Measurements from ENCODE around the gene ZSCAN10. TPM values are rescaled to one million over a fixed set of nuclear protein-coding genes. Genes with fewer than 3 reads are reported as not detected.
"Not testable (repeated sequence)": the region's sequence is repeated elsewhere in the genome, so short reads cannot be mapped to it uniquely, and the experiment has no call there.

The ZSCAN10 gene
- total RNA-seq (2014; rRNA removed; shearing (Covaris generic); ENCODE audit: low replicate concordance): not detected in 2 replicates

DNA sequence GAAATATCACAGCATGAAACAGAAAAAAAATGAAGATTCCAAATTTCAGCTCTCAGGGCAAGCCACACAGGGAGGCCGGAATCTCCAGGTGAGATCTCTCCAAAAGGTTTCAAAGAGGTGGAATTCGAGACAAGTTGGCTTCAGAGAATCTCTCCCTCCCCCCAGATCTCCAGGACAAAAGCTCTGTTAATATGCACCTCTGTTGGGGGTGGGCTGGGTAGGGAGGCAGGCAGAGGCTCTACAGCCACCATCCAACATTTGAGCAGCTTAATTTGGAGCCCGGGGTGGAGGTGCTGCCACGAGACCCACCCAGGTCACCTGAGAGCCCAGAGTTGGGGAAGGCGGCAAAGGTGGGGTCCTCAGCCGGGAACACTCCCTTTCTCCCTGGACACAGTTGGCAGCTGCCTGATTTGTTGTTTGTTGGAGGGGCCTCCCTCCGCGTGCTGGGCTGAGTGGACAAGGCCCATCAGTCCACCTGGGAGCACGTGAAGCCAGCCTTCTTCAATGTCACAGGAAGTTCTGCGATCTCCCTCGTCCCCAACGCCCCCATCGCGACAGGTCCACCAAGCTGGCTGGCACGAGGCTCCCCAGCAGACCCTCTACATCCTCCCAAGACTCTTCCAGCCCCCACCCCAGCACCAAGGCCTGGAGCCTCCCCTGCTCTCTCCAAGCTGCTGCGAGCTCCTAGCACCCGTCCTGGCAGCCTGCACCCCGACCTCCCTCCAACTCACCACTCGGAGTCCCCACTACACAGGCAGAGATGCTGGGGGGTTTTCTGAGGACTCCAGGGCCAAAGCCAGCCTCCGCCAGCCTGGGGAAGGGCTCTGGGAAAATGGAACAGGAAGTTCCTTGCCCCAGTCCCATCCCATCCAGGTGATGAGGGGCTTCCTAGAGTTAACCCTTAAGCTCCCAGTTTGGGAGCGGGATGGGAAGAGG lies at the start of gene ZSCAN10:
Gene ZSCAN10 (minus strand): TSS at position 836 of the 936 bp plus-strand sequence. CDS start 6,357 bp downstream, outside the sequence.
- no peak for DNase-seq
- Histone ChIP-seq H3K36me3 (no peaks in the 10 kb centered on the region), H3K4me3 (no peak within 1 kb of the TSS), H3K27me3 (no peaks in the 10 kb centered on the region), H3K9me3 (no peaks in the 10 kb centered on the region)

DNA sequence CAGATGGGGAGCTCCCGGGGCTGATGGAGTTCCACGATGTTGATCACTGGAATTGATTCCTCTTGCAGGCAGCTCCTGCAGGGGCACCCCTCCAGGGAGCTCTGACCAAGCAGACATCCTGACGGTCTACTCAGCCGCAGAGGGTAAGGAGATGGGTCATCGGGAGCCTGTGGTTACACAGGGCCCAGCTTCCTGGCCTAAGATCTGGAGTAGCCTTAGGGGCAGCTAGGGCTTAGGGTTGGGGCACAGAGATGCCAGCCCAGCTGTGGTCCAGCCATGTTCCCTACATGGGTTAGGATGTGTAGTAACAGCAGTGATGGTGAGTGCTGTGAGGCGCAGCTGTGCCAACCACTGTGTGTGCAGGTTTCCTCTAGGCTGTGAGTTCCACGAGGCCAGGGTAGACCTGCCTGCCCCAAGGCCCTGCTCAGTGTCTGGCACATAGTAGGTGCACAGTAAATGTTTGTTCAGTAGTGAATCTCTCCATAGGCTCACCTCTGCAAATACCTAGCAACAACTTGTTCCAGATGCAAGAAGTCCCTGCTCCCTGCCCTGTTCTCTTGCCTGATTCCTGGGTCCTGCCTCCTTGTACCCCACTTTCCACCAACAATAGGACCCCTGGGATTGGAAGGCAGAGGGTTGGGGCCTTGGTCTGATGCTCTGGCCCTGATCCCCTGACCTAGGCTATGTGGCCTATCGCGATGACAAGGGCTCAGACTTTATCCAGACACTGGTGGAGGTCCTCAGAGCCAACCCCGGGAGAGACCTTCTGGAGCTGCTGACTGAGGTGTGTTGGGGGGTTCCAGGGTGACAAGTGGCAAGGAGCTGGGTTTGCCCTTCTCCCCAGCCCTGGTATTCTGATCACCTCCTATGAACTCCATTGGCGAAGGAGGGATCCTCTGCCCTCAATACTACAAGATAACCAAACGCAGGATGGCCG lies 49.4 kb upstream of the ZSCAN10 start:
- no peak for DNase-seq
- H3K27me3 ChIP-seq: no peaks in the 10 kb centered on the region

DNA sequence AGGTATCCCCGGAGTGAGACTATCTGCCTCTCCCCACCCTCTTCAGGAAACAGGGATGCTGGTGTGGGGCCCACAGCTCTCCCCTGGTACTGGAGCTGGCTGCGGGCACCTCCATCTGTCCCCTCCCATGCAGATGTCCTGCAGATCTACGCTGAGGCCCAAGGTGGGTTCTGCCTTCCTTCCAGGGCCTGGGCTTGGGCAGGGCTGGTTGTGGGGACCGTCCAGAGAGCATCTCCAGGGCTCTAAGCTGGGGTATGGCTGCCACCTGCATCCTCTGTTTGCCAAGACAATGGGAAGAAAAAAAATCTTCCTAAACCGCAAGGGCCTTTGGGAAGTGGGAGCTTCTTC lies 48.6 kb upstream of the ZSCAN10 start:
- Histone ChIP-seq H3K9me3 (no peaks in the 10 kb centered on the region), H3K36me3 (no peaks in the 10 kb centered on the region), H3K27me3 (no peaks in the 10 kb centered on the region), H3K4me3 (no peak overlapping the region)
- DNase-seq: no peak

More for the DNA sequence above, 49.4 kb upstream of the ZSCAN10 start:
- Histone ChIP-seq H3K4me3 (no peak overlapping the region), H3K9me3 (no peaks in the 10 kb centered on the region), H3K36me3 (no peaks in the 10 kb centered on the region)

DNA sequence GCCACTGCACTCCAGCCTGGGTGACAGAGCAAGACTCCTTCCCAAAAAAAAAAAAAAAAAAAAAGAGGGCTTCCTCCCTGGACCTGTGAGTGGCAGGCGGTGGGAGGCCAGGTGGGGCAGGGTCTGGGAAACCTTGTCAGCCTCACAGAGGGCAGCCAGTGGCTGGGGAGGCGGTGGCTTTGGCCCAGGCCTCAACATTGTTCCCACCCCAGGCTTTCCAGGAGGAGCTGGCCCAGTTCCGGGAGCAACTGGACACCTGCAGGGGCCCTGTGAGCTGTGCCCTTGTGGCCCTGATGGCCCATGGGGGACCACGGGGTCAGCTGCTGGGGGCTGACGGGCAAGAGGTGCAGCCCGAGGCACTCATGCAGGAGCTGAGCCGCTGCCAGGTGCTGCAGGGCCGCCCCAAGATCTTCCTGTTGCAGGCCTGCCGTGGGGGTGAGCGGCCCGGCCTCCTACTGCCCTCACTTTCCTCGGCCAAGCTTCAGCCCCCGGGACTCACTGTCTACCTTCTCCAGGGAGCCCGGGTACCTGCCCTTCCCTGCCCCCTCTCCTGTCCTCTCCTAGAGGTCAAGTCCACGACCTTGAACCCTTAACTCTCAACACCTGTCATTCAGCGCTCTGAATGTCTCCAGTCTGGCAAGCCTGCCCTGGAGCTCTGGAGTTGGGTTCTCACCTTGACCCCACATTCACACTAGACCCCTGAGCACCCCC lies 48.1 kb upstream of the ZSCAN10 start:
- H3K36me3 ChIP-seq: no peaks in the 10 kb centered on the region
- no peak overlapping the region for H3K4me3 ChIP-seq
- no peak for DNase-seq
- H3K9me3 ChIP-seq: no peaks in the 10 kb centered on the region
- no peaks in the 10 kb centered on the region for H3K27me3 ChIP-seq

DNA sequence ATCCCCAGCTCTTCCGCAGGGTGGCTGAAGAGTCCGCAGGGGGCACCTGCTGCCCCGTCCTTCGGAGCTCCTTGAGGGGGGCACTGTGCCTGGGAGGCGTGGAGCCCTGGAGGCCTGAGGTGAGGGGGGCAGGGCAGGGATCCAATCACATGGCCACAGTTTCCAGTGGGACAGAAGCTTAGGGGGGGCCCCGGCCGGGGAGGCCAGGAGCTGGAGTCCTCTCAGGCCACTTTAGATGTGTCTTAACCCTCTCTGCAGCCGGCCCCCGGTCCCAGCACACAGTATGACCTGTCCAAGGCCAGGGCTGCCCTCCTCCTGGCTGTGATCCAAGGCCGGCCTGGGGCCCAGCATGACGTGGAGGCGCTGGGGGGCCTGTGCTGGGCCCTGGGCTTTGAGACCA lies 46.6 kb upstream of the ZSCAN10 start:
- Histone ChIP-seq H3K9me3 (no peaks in the 10 kb centered on the region), H3K36me3 (no peaks in the 10 kb centered on the region; the same call in 1 of the 2 replicates), H3K4me3 (no peak overlapping the region), H3K27me3 (no peaks in the 10 kb centered on the region)
- DNase-seq: no peak

DNA sequence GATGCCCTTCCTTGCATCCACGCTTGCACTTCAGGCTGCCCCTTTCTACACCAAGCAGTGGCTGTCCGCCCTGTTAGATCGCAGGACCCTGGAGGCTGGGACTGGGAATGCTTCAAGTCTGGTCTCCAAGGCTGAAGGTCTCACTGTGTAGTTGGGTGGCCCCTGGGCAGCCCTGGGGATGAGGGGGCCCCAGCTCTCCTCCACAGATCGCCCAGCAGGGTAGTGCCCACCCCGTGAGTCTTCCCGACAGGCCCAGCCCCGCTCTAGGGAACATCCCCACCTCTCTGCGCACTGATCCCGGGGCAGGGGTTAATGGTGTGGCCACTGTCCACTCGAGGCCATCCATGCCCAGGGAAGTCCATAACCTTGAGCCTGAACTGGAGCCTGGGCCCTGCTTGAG lies 46.1 kb upstream of the ZSCAN10 start:
- no peaks in the 10 kb centered on the region for H3K27me3 ChIP-seq
- H3K4me3 ChIP-seq: no peak overlapping the region
- DNase-seq: no peak
- no peaks in the 10 kb centered on the region for H3K9me3 ChIP-seq
- no peaks in the 10 kb centered on the region; the same call in 1 of the 2 replicates for H3K36me3 ChIP-seq

DNA sequence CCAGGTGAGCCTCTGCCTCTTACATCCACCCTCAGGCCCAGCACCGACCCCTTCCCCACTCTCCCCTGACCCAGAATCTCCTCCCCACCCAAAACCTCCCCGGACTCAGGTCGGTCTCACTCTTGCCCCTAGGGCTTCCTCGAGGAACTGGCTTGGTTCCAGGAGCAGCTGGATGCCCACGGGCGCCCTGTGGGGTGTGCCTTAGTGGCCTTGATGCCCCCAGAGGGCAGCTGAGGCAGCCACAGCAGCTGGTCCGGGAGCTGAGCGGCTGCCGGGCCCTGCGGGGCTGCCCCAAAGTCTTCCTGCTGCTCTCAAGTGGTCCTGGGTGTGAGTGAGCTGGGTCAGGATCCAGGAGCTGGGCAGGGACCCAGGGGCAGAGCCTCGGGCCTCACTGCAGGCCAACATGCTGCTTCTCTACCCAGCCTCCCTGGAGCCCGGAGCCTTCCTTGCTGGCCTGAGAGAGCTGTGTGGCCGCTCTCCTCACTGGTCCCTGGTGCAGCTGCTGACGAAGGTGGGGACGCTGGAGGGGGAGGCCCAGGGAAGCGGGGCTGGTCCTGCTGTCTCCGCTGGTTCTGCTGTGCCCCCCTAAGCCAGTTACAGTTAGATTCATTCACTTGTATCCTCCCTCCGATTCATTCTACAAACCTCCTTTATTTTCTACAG lies 45.4 kb upstream of the ZSCAN10 start:
- no peaks in the 10 kb centered on the region for H3K27me3 ChIP-seq
- DNase-seq: no peak
- H3K4me3 ChIP-seq: no peak overlapping the region
- H3K36me3 ChIP-seq: no peaks in the 10 kb centered on the region; the same call in 1 of the 2 replicates
- no peaks in the 10 kb centered on the region for H3K9me3 ChIP-seq

DNA sequence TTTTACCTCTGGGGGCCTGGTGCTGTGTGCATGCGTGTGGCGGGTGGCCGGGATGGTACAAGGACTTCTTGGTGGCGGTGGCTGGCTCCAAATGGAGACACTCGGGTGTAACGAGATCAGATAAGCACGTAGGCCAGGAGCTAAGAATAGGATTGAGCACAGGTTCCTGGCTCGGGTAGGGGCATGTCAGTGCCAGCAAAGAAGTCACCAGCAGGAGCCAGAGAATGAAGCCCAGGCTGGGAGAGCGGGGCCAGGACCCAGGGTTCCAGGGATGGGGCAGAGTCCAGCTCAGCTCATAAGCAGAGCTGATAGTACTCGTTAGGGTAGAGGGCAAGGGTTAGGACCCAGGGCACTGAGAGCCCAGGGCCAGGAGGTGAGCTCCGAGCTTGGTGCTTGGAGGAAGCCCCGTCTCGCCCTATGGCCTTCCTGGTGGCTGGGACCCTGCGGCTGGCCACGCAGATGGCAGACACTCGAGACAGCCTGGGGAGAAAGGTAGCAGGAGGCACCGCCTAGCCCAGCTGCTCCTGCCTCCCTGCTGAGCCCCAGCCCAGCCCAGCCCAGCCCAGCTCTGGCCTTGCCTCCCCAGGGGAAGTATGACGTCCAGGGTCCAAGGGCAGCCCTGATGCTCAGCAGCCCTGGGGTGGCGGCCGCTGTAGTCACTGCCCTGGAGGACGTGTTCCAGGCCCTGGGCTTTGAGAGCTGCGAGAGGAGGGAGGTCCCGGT lies 44.7 kb upstream of the ZSCAN10 start:
- no peaks in the 10 kb centered on the region; the same call in 1 of the 2 replicates for H3K36me3 ChIP-seq
- no peaks in the 10 kb centered on the region for H3K9me3 ChIP-seq
- H3K27me3 ChIP-seq: no peaks in the 10 kb centered on the region
- H3K4me3 ChIP-seq: no peak overlapping the region
- DNase-seq: no peak

DNA sequence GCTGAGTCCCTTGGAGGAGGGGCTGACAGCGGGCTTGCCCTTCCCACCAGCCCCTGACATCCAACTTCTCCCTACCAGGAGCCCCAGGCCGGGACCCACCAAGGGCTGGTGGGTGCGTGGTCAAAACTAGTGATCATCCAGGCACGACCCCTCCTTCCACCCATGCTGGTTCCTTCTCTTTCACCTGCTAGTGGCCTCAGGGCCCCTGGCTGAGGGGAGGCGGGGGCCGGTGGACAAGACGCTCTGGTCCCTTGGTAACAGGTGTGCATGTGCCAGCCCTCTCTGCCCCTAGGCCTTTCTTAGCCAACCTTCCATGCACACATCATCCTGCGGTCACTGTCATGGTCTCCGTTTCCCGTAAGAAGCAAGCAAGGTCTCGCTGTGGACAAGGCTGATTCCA lies 44.1 kb upstream of the ZSCAN10 start:
- Histone ChIP-seq H3K9me3 (no peaks in the 10 kb centered on the region), H3K27me3 (no peaks in the 10 kb centered on the region), H3K4me3 (no peak overlapping the region), H3K36me3 (no peaks in the 10 kb centered on the region; the same call in 1 of the 2 replicates)
- DNase-seq: no peak

DNA sequence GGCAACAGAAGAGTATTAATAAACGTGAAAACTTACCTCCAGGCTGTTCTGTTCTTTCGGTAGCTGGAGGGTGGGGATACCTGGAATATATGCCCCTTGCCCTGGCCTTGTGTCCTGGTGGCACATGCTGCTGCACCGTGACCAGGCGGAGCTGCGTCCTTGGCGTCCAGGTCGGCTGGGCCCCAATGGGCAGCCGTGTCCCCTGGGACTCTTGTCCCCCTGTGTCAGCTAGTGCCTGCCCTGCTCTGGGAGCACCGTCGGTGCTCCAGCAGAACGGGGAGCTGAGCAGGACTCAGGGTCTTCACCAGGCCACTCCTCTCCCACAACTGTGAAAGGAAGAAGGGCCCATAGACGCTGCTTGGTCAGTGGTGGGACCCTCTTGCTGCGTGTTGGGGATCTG lies 43.7 kb upstream of the ZSCAN10 start:
- H3K9me3 ChIP-seq: no peaks in the 10 kb centered on the region
- H3K4me3 ChIP-seq: no peak overlapping the region
- H3K27me3 ChIP-seq: no peaks in the 10 kb centered on the region
- DNase-seq: no peak
- H3K36me3 ChIP-seq: peaks cover 3% of the 10 kb centered on the region

DNA sequence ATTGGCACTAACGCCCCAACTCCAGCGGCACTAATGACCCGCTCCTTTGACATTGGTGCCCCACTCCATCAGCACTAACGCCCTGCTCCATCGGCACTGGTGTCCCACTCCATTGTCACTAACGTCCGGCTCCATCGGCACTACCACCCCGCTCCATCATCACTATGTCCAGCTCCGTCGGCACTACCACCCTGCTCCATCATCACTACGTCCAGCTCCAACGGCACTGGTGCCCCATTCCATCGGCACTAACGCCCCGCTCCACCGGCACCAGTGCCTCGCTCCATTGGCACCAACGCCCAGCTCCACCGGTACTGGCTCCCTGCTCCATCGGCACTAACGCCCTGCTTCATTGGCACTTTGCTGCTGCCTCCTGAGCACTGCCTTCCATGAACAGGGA lies 43.2 kb upstream of the ZSCAN10 start:
- Histone ChIP-seq H3K9me3 (no peaks in the 10 kb centered on the region), H3K27me3 (no peaks in the 10 kb centered on the region), H3K4me3 (no peak overlapping the region), H3K36me3 (peaks cover 4% of the 10 kb centered on the region)
- no peak for DNase-seq

DNA sequence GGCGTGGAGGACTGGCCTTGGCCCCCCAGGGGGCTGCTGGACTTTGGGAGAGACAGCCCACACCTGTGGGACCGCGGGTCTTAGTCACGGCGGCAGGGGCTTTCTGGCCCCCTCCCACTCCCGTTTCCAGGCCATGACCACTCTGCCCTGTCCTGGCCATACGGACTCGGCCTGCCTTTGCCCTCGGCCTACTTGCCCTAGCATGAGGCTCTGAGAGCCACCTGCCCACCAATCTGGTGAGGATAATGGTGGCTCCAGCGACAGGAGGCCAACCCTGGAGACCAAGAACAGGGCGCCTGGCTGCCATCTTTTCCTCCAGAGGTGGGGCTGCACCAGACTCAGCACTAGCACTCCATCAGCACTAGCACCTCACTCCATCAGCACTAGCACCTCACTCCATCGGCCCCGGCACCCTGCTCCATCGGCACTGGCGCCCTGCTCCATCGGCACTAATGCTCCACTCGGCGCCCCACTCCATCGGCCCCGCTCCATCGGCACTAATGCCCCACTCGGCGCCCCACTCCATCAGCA lies 42.8 kb upstream of the ZSCAN10 start:
- Histone ChIP-seq H3K4me3 (no peak overlapping the region), H3K36me3 (peaks cover 4% of the 10 kb centered on the region), H3K27me3 (no peaks in the 10 kb centered on the region), H3K9me3 (no peaks in the 10 kb centered on the region)
- DNase-seq: no peak

DNA sequence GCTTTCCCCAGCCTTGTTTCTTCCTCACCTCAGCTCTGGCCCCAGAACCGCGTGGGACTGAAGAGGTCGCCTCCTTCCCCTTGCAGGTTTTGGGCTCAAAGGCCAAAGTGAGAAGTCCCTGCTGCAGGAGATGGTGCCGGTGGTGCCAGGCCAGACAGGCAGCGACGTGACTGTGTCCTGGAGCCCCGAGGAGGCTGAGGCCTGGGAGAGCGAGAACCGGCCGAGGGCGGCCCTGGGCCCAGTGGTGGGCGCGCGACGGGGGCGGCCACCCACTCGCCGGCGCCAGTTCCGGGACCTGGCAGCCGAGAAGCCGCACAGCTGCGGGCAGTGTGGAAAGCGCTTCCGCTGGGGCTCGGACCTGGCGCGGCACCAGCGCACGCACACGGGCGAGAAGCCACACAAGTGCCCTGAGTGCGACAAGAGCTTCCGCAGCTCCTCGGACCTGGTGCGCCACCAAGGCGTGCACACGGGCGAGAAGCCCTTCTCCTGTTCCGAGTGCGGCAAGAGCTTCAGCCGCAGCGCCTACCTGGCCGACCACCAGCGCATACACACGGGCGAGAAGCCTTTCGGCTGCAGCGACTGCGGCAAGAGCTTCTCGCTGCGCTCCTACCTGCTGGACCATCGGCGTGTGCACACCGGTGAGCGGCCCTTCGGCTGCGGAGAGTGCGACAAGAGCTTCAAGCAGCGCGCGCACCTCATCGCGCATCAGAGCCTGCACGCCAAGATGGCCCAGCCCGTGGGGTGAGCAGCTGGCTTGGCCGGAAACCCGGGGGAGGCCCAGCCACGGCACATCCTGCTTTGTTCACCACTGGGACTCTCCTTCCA lies 41.7 kb upstream of the ZSCAN10 start:
- H3K36me3 ChIP-seq: peaks cover 4% of the 10 kb centered on the region
- no peak for DNase-seq
- H3K9me3 ChIP-seq: no peaks in the 10 kb centered on the region
- H3K27me3 ChIP-seq: no peaks in the 10 kb centered on the region
- H3K4me3 ChIP-seq: no peak overlapping the region

DNA sequence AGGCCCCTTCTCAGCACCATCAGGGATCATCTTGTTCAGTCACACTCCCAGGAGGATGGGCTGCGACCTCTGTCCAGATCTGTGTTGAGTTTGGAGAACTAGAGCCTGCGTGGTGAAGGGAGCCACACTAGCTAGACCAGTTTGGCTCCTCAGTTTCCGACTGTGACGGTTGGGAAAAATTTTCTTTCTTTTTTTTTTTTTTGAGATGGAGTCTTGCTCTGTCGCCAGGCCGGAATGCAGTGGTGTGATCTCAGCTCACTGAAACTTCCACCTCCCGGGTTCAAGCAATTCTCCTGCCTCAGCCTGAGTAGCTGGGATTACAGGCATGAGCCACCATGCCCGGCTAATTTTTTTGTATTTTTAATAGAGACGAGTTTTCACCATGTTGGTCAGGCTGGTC lies 40.5 kb upstream of the ZSCAN10 start:
- H3K9me3 ChIP-seq, DNase-seq, H3K27me3 ChIP-seq, H3K4me3 ChIP-seq, H3K36me3 ChIP-seq: not testable (repeated sequence)

All from MG63 (cell line).